SK-N-SH (cell line): ENCODE results near the gene NUP205.

Experiments used
- CTCF ChIP-seq: fragments of 200-600 bp; sonication (generic); IDR thresholded peaks from 2 replicates; pipeline ENCODE4 v1.6.1; 2017; ENCODE audit warnings: antibody characterized with exemption, mild to moderate bottlenecking, moderate library complexity
- EP300 ChIP-seq, 2 experiments: IDR thresholded peaks; 2 replicates each; pipeline versions ENCODE4 v1.4.0 to v1.6.1; 2012; ENCODE audit warnings: borderline replicate concordance in 1 of 2, low read depth in 1 of 2, low read length in 1 of 2
- MXI1 ChIP-seq: IDR thresholded peaks from 2 replicates; pipeline ENCODE4 v1.6.1; 2012; ENCODE audit warnings: mild to moderate bottlenecking, low read depth, low read length, improper control_type of control experiment
- NFIC ChIP-seq: IDR thresholded peaks from 2 replicates; pipeline ENCODE4 v1.4.0; 2012; ENCODE audit warnings: borderline replicate concordance
- RAD21 ChIP-seq: IDR thresholded peaks from 2 replicates; pipeline ENCODE4 v1.6.1; 2012; ENCODE audit warnings: mild to moderate bottlenecking, low read length
- RCOR1 ChIP-seq: fragments of 150-350 bp; IDR thresholded peaks from 2 replicates; pipeline ENCODE4 v1.6.1; 2017; ENCODE audit warnings: antibody characterized with exemption, low read length
- REST ChIP-seq: IDR thresholded peaks from 2 replicates; pipeline ENCODE4 v1.6.1; 2012; ENCODE audit warnings: mild to moderate bottlenecking, low read depth, low read length, moderate library complexity
- SIN3A ChIP-seq: IDR thresholded peaks from 2 replicates; pipeline ENCODE4 v1.6.1; 2012; ENCODE audit warnings: low read depth, mild to moderate bottlenecking, low read length, moderate library complexity, borderline replicate concordance
- TF ChIP-seq, protein P1 (sequence below): IDR thresholded peaks from 2 replicates; pipeline ENCODE4; 2012
- TF ChIP-seq, protein P2 (sequence below): fragments of 150-350 bp; IDR thresholded peaks from 2 replicates; pipeline ENCODE4 v1.6.1; 2017; ENCODE audit warnings: antibody characterized with exemption, low read length, low read depth, borderline replicate concordance

GRCh38 chr7:135558881-135559280 is 1.2 kb downstream of the NUP205 start:
- TF ChIP-seq CTCF (no peak), NFIC (no peak), RAD21 (no peak), MXI1 (no peak), SIN3A (no peak), RCOR1 (no peak), EP300 (IDR thresholded peaks at IDR 0.05; ENCODE audit: borderline replicate concordance in 1 of 2, low read depth in 1 of 2, low read length in 1 of 2) (no peak), REST (no peak)
- TF ChIP-seq, protein P1, sequence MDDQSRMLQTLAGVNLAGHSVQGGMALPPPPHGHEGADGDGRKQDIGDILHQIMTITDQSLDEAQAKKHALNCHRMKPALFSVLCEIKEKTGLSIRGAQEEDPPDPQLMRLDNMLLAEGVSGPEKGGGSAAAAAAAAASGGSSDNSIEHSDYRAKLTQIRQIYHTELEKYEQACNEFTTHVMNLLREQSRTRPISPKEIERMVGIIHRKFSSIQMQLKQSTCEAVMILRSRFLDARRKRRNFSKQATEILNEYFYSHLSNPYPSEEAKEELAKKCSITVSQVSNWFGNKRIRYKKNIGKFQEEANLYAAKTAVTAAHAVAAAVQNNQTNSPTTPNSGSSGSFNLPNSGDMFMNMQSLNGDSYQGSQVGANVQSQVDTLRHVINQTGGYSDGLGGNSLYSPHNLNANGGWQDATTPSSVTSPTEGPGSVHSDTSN: no peak
- TF ChIP-seq, protein P2, sequence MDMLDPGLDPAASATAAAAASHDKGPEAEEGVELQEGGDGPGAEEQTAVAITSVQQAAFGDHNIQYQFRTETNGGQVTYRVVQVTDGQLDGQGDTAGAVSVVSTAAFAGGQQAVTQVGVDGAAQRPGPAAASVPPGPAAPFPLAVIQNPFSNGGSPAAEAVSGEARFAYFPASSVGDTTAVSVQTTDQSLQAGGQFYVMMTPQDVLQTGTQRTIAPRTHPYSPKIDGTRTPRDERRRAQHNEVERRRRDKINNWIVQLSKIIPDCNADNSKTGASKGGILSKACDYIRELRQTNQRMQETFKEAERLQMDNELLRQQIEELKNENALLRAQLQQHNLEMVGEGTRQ: no peak
